ENCODE results near the gene C2orf49. TPM values are rescaled to one million over a fixed set of nuclear protein-coding genes. Genes with fewer than 3 reads are reported as not detected.

The C2orf49 gene
- total RNA-seq, 6 experiments from 2014 or later, result 17.7 to 25.4 (median 20.0) TPM

DNA sequence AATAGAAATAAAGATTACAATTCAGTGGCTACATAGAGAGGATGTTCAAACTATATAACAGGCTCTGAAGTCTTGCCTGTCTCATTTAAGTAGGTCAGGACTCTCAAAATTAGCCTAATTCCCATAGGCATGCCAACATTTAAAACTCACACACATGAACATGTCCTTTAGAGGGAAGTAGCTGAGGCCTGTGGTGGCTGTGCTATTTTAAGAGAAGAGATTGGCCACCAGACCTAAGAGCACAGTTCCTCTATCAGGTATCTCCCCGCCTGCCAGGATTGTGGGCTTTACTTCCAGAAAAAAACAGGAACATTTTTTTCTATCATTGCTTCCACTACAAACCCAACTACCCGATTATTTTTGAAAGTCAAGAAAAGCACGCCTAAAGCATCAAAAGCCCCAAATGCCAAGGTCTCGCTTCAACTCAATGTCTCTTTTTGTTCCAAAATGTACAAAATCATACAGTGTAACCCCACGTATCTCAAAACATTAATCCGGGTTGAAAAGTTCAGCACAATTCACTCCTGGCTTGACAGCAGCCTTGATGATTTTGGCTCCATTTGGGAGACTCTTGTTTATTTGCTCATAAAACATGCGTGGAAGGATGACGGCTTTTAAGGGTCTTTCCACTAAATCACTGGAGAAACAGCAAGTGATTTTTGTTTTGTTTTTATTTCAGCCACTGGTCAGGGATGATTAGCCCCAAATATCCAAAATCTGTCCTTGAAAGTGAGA is 46.3 kb downstream of the C2orf49 start:
- Mint-ChIP-seq H3K4me3 (no peak overlapping the region), H3K27ac (0 out of 2 replicates have a peak overlapping the region, but pooled peaks have one; percentile 17), H3K27me3 (ENCODE audit: insufficient read depth) (peaks cover 4% of the 10 kb centered on the region; the same call in 1 of the 2 replicates), H3K4me1 (ENCODE audit: low read depth) (peaks cover 70% of the 10 kb centered on the region), H3K9me3 (no peaks in the 10 kb centered on the region), H3K36me3 (ENCODE audit: low read depth) (peaks cover 82% of the 10 kb centered on the region)
- DNase-seq, result no peak
- TF ChIP-seq, protein P1, sequence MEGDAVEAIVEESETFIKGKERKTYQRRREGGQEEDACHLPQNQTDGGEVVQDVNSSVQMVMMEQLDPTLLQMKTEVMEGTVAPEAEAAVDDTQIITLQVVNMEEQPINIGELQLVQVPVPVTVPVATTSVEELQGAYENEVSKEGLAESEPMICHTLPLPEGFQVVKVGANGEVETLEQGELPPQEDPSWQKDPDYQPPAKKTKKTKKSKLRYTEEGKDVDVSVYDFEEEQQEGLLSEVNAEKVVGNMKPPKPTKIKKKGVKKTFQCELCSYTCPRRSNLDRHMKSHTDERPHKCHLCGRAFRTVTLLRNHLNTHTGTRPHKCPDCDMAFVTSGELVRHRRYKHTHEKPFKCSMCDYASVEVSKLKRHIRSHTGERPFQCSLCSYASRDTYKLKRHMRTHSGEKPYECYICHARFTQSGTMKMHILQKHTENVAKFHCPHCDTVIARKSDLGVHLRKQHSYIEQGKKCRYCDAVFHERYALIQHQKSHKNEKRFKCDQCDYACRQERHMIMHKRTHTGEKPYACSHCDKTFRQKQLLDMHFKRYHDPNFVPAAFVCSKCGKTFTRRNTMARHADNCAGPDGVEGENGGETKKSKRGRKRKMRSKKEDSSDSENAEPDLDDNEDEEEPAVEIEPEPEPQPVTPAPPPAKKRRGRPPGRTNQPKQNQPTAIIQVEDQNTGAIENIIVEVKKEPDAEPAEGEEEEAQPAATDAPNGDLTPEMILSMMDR (IDR thresholded peaks at IDR 0.05), result no peak

DNA sequence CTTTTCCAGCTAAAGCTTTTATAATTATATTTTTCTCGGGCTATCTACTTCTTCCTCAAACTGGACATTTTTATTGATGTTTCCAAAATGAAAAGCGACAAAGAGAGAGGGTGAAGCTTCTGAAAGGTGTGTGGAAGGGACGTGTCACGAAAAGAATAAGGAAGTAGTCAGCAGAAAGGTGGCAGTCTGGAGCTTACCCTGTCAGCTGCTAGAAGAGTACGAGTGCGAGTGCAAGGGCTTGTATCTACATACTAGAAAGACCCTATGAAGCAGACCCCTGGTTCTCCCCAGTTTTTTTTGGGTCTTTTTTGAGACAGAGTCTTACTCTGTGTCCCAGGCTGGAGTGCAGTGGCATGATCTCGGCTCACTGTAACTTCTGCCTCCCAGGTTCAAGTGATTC is 46.9 kb downstream of the C2orf49 start:
- H3K4me3 Mint-ChIP-seq, result no peak overlapping the region
- H3K36me3 Mint-ChIP-seq (ENCODE audit: low read depth), result peaks cover 77% of the 10 kb centered on the region
- no peak overlapping the region for H3K27ac Mint-ChIP-seq

DNA sequence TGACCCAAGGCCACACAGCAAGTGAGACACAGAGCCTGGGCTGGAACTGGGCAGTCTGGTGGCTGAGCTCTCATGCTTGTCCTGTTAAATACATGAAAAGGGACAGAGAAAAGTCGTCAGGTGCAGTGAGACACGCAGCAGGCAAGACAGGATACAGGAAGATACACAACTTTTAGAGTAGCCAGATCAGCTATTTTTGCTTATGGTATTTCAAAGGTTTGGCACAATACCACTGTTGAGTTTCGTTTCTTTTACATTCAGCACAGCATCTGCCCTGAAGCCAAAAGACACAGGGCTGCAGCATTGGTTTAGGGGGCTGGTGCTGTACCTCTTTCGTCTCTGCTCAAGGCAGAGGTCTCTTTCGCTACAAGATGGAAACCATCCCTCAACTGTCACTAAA is 47.5 kb downstream of the C2orf49 start:
- peaks cover 1% of the 10 kb centered on the region; the same call in 1 of the 2 replicates for H3K27me3 Mint-ChIP-seq (ENCODE audit: insufficient read depth)
- no peak for DNase-seq
- H3K36me3 Mint-ChIP-seq (ENCODE audit: low read depth), result peaks cover 77% of the 10 kb centered on the region
- peak overlapping the region; percentile 69 for H3K27ac Mint-ChIP-seq
- TF ChIP-seq, protein P1 (IDR thresholded peaks at IDR 0.05), result no peak
- no peak overlapping the region for H3K4me3 Mint-ChIP-seq
- no peaks in the 10 kb centered on the region for H3K9me3 Mint-ChIP-seq
- peaks cover 70% of the 10 kb centered on the region for H3K4me1 Mint-ChIP-seq (ENCODE audit: low read depth)

More for the DNA sequence above, 46.9 kb downstream of the C2orf49 start:
- peaks cover 70% of the 10 kb centered on the region for H3K4me1 Mint-ChIP-seq (ENCODE audit: low read depth)
- no peak for DNase-seq
- H3K27me3 Mint-ChIP-seq (ENCODE audit: insufficient read depth), result peaks cover 4% of the 10 kb centered on the region; the same call in 1 of the 2 replicates
- no peaks in the 10 kb centered on the region for H3K9me3 Mint-ChIP-seq
- TF ChIP-seq, protein P1 (IDR thresholded peaks at IDR 0.05), result no peak

DNA sequence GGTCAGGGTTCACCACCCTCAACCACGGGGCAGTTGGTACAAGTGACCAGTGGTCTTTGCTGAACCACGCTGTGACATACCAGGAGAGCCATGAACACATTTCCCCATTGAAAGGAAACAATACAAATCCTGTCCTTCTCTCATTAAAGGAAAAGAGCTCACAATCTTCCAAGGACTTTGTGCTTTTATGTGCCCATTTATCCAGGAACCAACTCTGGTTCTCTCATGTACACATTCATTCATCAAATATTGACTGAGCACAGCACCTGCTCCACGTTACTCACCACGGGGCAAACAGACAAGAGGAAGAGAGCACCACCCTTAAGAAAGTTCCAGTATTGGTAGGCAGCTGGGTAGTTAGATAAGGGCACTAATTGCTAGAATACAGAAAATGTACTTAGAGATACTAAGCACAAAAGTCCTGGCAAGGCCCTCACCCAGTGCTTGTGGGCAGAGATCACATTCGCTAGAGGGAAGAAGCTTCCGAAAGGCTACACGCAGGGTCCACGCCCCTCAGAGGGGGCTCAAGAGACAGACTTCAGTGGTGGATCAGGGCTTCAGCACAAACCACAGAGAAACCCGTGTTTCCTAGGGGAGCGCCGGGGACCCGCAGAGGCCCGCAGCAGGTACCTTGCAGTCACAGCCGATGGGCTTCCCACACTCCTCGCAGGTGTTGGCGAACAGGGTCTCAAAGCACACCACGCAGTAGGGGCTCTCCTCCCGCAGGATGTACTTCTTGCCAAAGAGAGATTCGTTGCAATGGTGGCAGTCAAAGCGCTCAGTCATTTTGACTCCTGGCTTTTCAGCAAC is 48.6 kb downstream of the C2orf49 start:
- Mint-ChIP-seq H3K4me1 (ENCODE audit: low read depth) (peaks cover 70% of the 10 kb centered on the region), H3K27ac (peak overlapping the region; percentile 69; the same call in 1 of the 2 replicates), H3K4me3 (no peak overlapping the region), H3K36me3 (ENCODE audit: low read depth) (peaks cover 74% of the 10 kb centered on the region), H3K9me3 (no peaks in the 10 kb centered on the region), H3K27me3 (ENCODE audit: insufficient read depth) (peaks cover 4% of the 10 kb centered on the region; the same call in 1 of the 2 replicates)
- TF ChIP-seq, protein P1 (IDR thresholded peaks at IDR 0.05), result no peak
- no peak for DNase-seq

DNA sequence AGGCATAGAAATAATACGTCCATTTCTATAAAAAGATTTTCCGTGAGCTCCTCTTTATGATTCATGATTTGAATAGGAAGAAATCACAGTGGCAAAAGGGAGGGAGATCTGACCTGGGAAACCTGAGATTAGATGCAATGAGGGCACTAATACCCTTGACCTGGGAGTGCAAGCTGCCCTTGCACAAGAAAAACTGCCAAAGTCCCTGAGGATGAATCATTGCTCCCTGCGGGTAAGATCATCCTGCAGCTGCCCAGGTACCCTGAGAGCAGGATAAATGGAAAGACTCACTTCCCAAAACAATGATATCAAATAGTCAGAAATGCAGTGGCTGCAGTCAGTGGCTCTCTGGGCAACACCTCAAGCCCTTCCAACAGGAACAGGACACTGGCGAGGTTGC is 49.9 kb downstream of the C2orf49 start:
- Mint-ChIP-seq H3K27me3 (ENCODE audit: insufficient read depth) (peaks cover 4% of the 10 kb centered on the region; the same call in 1 of the 2 replicates), H3K36me3 (ENCODE audit: low read depth) (peaks cover 74% of the 10 kb centered on the region)
- no peak for DNase-seq

More for the DNA sequence above, 49.9 kb downstream of the C2orf49 start:
- H3K4me1 Mint-ChIP-seq (ENCODE audit: low read depth), result peaks cover 70% of the 10 kb centered on the region
- H3K27ac Mint-ChIP-seq, result peak overlapping the region; percentile 84
- TF ChIP-seq, protein P1 (IDR thresholded peaks at IDR 0.05), result no peak
- H3K9me3 Mint-ChIP-seq, result no peaks in the 10 kb centered on the region
- H3K4me3 Mint-ChIP-seq, result peak overlapping the region; percentile 43

Measured in HFFc6 (cell line).